HG03064 (cell line): ENCODE results near the gene KCNJ6.
"Not testable (repeated sequence)": the region's sequence is repeated elsewhere in the genome, so short reads cannot be mapped to it uniquely, and the experiment has no call there.

Source experiments
- ATAC-seq: cut with Tn5 transposase; IDR thresholded peaks from one replicate; pipeline ENCODE4 v1.9.1; 2021; ENCODE audit warnings: low read depth; ENCODE audit not compliant: unreplicated experiment

The KCNJ6 gene

DNA sequence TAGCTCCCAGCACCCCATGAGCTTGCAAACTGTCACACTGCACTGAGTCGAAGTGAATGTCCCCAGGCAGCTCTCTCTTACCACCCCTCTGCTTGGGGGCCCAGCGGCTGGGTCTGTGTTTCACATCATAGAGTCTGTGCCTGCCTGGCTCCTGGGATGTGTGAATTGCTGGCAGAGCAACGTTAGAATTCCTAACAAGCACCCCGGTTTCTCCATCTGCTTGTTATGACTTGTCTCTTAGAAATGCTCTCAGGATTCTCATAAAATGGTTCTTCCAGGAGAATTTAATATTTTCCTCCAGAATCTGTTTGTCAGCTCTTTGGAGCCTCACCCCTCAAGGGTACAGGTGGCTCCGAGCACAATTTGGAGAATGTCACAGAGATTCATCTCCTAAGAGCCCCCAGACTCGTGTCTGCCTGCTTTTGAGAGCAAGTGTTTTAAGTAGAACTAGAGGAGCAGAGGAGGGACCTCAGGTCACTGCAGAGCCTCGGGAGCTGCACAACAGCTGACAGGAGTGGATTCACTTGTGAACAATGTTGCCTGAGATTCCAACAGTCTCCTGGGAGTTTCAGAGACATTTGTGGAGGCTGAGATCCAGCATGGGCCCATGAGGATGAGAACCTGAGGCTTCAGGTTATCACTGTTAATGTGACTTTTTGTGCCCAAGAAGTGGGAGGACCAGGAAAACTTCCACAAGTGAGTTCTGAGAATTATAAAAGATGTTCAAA lies 131.5 kb downstream of the KCNJ6 start:
- no peak for ATAC-seq

- ATAC-seq = no peak
Observed at GRCh38 chr21:37783016-37783415, 133.2 kb downstream of the KCNJ6 start.

DNA sequence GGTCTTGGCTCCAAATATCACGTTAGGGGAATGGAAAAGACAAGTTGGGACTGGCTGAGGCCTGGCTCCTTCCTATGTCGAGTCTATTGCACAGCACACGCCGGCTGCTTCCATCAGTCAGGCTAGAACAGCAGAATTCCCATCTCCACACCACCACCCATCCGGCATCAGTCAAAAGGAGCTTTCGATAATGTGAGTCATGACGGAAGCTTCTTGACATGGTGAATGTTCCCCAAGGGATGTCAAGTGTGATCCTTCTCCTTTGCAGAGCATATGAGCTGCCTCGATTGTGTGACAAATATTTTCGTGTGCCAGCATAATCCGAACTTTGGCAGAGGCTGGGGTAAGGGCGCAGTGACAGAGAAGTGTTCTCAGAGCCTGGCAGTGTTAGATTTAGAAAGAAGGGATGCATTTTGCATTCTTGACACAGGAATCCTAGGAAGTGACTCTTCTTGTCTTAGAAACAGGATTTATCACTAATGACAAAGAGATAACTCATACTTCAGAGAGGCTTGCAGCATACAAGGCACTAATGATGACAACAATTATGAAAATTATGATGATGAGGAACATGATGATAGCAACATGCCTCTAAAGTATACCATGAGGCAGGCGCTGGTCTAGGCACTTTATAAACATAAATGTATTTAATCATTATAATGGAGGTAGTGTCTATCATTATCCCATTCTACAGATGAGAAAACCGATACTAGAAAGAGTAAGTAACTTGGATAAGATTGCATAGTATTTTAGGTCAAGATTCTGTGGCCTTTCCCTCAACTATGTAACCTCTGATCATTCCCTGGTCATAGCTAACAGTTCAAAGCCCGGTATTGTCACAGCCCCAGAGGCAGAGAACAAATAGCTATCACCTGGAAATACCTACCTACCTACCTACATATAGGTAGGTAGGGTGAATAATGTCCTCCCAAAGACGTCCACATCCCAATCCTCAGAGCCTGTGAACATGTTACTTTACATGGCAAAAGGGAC lies 135.0 kb downstream of the KCNJ6 start:
- ATAC-seq = no peak

GRCh38 chr21:37771181-37771580 lies 145.1 kb downstream of the KCNJ6 start:
- no peak for ATAC-seq

- ATAC-seq = no peak
Observed at GRCh38 chr21:37770461-37770860, 145.8 kb downstream of the KCNJ6 start.

DNA sequence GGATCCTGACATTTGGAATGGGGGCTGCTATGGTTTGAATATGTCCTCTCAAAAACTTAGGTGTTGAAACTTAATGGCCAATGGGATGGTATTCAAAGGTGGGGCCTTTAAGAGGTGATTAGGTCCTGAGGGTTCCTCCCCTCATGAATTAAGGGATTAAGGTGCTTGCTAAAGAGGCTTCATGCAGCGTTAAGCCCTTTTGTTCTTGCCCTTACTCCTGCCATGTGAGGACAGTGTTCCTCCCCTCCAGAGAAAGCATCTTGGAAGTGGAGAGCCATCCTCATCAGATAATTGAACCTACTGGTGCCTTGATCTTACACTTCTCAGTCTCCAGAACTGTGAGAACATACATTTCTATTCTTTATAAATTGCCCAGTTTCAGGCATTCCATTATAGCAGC lies 146.6 kb downstream of the KCNJ6 start:
- no peak for ATAC-seq

GRCh38 chr21:37767984-37768383 lies 148.3 kb downstream of the KCNJ6 start:
- ATAC-seq = no peak

GRCh38 chr21:37766129-37766528 lies 150.1 kb downstream of the KCNJ6 start:
- ATAC-seq = no peak

DNA sequence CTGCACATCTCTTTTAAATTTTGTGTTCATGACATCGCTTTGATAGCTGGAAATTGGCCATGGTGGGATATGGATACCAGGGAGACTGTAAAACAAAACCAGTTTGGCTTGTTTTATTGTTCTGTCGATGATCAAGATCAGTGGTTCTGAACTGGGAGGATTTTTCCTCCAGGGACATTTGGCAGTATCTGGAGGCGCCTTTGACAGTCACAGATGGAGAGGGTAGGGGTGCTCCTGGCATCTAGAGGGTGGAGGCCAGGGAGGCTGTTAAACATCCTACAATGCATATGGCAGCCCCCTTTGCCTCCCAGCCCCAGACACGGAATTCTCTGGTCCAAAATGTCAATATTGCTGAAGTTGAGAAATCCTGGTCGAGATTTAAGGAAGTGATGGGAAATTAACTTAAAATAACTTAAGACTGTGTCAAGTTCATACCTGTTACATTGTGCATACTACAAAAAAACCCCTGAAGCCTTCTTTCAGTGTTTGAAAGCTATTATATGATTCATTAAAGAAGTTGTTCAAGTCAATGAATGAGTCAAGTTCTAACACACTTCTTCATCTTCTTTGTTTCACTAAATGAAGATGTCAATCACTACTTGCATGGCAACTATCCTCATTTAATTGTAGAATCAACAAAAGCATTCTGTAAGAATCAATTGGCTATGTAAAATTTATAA lies 150.9 kb downstream of the KCNJ6 start:
- ATAC-seq = no peak

- no peak for ATAC-seq
Observed at GRCh38 chr21:37764691-37765090, 151.6 kb downstream of the KCNJ6 start.

- ATAC-seq = no peak
Observed at GRCh38 chr21:37763298-37763697, 153.0 kb downstream of the KCNJ6 start.

DNA sequence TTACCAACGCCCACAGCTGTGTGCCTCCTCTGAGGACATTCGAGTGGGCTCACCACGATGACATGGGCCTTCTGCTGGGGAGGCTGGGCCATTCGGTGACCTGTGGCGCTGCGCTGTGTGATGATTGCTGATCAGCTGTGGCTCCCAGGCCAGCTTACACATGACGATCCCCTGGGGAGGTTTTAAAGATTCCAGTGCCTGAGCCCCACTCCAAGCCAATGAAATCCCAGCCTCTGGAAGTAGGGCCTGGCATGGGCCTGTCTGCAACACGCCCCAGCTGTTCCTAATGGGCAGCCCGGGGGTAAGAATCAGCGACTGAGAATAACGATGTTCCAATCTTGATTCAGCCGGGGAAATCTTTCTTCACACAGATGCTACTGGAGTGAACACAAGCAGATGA lies 153.7 kb downstream of the KCNJ6 start:
- ATAC-seq = no peak

DNA sequence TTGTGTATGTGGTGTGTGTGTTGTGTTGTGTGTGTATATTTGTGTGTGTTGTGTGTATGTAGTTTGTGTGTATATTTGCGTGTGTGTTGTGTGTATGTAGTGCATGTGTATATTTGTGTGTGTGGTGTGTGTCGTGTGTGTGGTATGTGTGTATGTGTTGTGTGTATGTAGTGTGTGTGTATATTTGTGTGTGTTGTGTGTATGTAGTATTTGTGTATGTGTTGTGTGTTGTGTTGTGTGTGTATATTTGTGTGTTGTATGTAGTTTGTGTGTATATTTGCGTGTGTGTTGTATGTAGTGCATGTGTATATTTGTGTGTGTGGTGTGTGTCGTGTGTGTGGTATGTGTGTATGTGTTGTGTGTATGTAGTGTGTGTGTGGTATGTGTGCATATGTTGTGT lies 154.9 kb downstream of the KCNJ6 start:
- not testable (repeated sequence) for ATAC-seq

DNA sequence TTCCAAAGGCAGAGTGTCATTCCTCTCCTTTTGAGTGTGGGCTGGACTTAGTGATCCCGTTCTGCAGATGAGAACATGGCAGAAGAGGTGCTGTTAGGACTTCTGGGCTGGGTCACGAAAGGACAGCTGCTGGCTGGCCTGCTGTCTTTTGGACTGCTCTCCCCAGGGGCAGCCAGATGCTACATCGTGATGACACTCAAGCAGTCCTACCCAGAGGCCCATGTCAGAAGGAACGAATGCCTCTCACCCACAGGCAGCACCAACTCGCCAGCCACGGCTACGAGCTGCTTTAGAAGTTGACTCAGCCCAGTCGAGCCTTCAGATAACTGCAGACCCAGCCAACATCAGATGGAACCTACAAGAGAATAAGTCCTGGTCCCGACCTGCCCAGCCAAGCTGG lies 156.5 kb downstream of the KCNJ6 start:
- no peak for ATAC-seq

DNA sequence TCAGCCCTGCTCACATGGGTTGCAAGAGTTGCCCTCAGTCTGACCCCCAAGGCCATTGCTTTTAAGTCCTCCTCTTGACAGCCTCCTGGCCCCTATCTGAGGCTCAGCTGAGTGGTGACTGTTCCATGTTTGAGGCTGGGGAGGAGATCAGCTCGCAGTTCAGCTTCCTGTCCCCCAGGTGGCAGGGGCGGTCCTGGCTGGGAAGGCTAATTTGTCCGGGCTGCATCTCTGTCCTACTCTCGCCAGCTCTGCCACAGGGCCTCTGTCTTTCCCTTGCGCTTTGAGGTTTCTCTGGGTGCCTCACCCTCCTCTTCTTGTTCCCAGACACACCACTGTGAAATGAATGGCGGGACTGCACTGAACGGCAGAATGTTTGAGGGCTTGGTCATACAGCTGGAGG lies 157.3 kb downstream of the KCNJ6 start:
- ATAC-seq = no peak

DNA sequence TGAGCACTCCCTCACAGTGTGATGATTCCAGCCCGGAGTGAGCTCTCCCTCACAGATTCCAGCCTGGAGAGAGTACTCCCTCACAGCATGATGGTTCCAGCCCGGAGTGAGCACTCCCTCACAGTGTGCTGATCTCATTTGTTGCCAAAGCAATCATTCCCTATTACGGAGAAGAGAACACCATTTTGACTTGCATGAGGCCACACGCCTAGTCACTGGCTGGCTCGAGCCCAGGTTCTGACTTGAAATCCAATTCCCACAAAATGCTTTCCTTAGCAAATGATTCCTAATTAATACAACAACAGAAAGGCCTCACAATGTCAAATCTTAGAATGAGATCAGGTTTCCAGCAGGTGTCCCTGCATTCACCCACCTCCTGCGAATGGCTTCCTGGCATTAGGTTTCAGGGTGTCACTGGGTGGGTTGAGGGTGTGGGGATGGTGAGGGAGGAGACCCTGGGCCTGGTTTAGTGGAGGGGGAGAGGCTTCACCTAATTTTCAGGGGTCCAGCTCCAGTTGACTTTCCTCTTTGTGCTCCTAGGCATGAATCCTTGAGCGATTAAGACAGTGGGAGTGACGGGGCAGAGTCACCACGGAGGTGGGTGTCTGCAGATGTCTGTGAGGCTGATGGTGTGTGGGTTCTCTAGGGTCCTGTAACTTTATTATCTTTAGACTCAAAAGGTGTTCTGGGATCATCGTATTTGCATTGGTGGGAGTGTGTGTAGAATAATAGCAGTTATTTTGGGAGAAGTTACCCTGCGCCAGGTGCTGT lies 158.5 kb downstream of the KCNJ6 start:
- no peak for ATAC-seq

GRCh38 chr21:37753122-37753599 lies 163.1 kb downstream of the KCNJ6 start:
- no peak for ATAC-seq

DNA sequence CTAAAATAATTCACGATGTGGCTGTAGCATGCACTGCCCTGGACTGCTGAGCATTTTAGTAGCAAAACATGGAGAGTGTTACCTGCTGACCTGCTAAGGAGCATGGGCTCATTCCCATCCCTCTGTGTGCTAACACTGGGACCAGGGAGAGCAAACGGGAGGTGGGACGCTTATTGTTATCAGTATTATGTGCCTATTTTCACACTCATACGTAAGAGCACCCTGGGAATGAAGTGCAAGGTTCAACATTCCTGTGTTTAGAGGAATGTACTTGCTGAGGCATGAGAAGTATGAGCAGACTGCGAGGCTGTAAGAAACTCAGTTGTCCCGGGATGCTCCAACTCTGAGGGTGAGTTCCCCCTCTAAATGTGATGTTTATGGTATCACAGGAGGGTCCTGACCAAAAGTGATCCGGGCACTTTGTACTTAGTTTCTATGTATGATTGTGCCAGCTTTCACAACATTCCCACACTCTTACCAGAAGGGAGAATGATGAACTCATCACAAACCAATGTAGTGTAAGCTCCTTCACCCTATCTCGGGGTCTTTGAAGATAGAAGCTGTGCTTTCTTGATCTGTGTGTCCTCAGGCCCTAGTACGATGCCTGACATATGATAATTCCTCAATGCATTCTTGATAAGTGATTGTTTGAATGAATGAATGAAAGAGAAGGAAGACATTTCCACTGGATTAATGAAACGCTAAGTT lies 164.8 kb downstream of the KCNJ6 start:
- no peak for ATAC-seq

- no peak for ATAC-seq
Observed at GRCh38 chr21:37749132-37749531, 167.1 kb downstream of the KCNJ6 start.

- no peak for ATAC-seq
Observed at GRCh38 chr21:37748351-37748750, 167.9 kb downstream of the KCNJ6 start.
